ENCODE measurements around the gene ROBO1. TPM values are rescaled to one million over a fixed set of nuclear protein-coding genes. Genes with fewer than 3 reads are reported as not detected.

ROBO1 gene
- total RNA-seq, 1 donor from 2014 or later: 71.7 TPM

- no peak overlapping the region for H2AFZ ChIP-seq (ENCODE audit: low read depth, low read length)
- H3K36me3 Mint-ChIP-seq (ENCODE audit: low read depth, unreplicated experiment): peaks cover 3% of the 10 kb centered on the region
- no peak overlapping the region for H3K27ac ChIP-seq (ENCODE audit: low read depth, low read length)
- H3K9ac ChIP-seq (ENCODE audit: low read length): no peak overlapping the region
- H3K4me1 ChIP-seq (ENCODE audit: insufficient read depth, low read length): no peaks in the 10 kb centered on the region
- no peaks in the 10 kb centered on the region for H3K36me3 ChIP-seq (ENCODE audit: insufficient read depth, low read length)
- no peaks in the 10 kb centered on the region for H3K27me3 Mint-ChIP-seq (ENCODE audit: low read depth, unreplicated experiment)
- no peaks in the 10 kb centered on the region for H3K4me1 Mint-ChIP-seq (ENCODE audit: low read depth, unreplicated experiment)
- FAIRE-seq (no peak), DNase-seq (ENCODE audit: low read depth) (no peak)
- H3K79me2 ChIP-seq (ENCODE audit: insufficient read depth, low read length): no peaks in the 10 kb centered on the region
- peaks cover 8% of the 10 kb centered on the region for H4K20me1 ChIP-seq (ENCODE audit: insufficient read depth, low read length)
- no peaks in the 10 kb centered on the region for H3K9me3 ChIP-seq (ENCODE audit: insufficient read depth, low read depth, low read length)
- H3K4me2 ChIP-seq (ENCODE audit: low read length): no peak overlapping the region
- no peak overlapping the region for H3K4me3 Mint-ChIP-seq (ENCODE audit: unreplicated experiment)
- TF ChIP-seq EZH2 (IDR thresholded peaks at IDR 0.05; ENCODE audit: insufficient read depth, low read length): no peak
- TF ChIP-seq, protein P1, sequence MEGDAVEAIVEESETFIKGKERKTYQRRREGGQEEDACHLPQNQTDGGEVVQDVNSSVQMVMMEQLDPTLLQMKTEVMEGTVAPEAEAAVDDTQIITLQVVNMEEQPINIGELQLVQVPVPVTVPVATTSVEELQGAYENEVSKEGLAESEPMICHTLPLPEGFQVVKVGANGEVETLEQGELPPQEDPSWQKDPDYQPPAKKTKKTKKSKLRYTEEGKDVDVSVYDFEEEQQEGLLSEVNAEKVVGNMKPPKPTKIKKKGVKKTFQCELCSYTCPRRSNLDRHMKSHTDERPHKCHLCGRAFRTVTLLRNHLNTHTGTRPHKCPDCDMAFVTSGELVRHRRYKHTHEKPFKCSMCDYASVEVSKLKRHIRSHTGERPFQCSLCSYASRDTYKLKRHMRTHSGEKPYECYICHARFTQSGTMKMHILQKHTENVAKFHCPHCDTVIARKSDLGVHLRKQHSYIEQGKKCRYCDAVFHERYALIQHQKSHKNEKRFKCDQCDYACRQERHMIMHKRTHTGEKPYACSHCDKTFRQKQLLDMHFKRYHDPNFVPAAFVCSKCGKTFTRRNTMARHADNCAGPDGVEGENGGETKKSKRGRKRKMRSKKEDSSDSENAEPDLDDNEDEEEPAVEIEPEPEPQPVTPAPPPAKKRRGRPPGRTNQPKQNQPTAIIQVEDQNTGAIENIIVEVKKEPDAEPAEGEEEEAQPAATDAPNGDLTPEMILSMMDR (IDR thresholded peaks at IDR 0.05; ENCODE audit: insufficient read depth, low read depth, low read length): no peak
- H3K9me3 Mint-ChIP-seq (ENCODE audit: unreplicated experiment): no peaks in the 10 kb centered on the region
- no peak overlapping the region for H3K27ac Mint-ChIP-seq (ENCODE audit: unreplicated experiment)
- H3K27me3 ChIP-seq (ENCODE audit: insufficient read depth, low read length): no peaks in the 10 kb centered on the region
- no peak overlapping the region for H3K4me3 ChIP-seq (ENCODE audit: insufficient read depth, low read depth, low read length)
These were observed 840.0 kb downstream of the ROBO1 start for GRCh38 chr3:78927759-78928158.

DNA sequence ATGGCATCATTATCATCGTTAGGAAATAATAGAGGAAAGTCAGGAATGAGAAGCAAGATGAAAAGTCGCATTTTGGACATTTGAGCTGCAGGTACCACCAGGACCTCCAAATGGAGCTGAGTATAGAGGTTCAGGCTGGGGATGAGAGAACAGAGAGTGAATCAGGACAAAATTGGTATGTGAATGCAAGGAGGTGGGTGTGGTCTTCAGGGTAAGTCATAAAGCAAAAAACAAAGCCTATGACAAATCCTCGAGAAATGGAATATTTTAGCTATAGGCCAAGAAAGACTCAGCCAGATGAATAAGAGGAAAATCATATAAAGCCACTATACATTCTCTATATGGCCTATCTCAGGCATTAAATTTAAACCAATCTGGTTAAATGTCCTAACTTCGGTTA, 841.3 kb downstream of the ROBO1 start:
- TF ChIP-seq, protein P1 (IDR thresholded peaks at IDR 0.05; ENCODE audit: insufficient read depth, low read depth, low read length): no peak
- no peak for TF ChIP-seq EZH2 (IDR thresholded peaks at IDR 0.05; ENCODE audit: insufficient read depth, low read length)
- no peak overlapping the region for H3K27ac ChIP-seq (ENCODE audit: low read depth, low read length)
- no peaks in the 10 kb centered on the region for H3K27me3 Mint-ChIP-seq (ENCODE audit: low read depth, unreplicated experiment)
- no peaks in the 10 kb centered on the region for H3K9me3 ChIP-seq (ENCODE audit: insufficient read depth, low read depth, low read length)
- peaks cover 4% of the 10 kb centered on the region for H3K9me3 Mint-ChIP-seq (ENCODE audit: unreplicated experiment)
- no peaks in the 10 kb centered on the region for H3K79me2 ChIP-seq (ENCODE audit: insufficient read depth, low read length)
- no peak overlapping the region for H3K4me2 ChIP-seq (ENCODE audit: low read length)
- peaks cover 8% of the 10 kb centered on the region for H4K20me1 ChIP-seq (ENCODE audit: insufficient read depth, low read length)
- no peak for FAIRE-seq
- H3K9ac ChIP-seq (ENCODE audit: low read length): no peak overlapping the region
- no peaks in the 10 kb centered on the region for H3K4me1 ChIP-seq (ENCODE audit: insufficient read depth, low read length)
- no peak overlapping the region for H3K4me3 Mint-ChIP-seq (ENCODE audit: unreplicated experiment)
- no peak overlapping the region for H2AFZ ChIP-seq (ENCODE audit: low read depth, low read length)
- no peak overlapping the region for H3K4me3 ChIP-seq (ENCODE audit: insufficient read depth, low read depth, low read length)
- no peaks in the 10 kb centered on the region for H3K27me3 ChIP-seq (ENCODE audit: insufficient read depth, low read length)
- H3K36me3 ChIP-seq (ENCODE audit: insufficient read depth, low read length): no peaks in the 10 kb centered on the region
- no peak for DNase-seq (ENCODE audit: low read depth)
- no peak overlapping the region for H3K27ac Mint-ChIP-seq (ENCODE audit: unreplicated experiment)
- peaks cover 4% of the 10 kb centered on the region for H3K36me3 Mint-ChIP-seq (ENCODE audit: low read depth, unreplicated experiment)
- H3K4me1 Mint-ChIP-seq (ENCODE audit: low read depth, unreplicated experiment): no peaks in the 10 kb centered on the region

- no peaks in the 10 kb centered on the region for H3K27me3 Mint-ChIP-seq (ENCODE audit: low read depth, unreplicated experiment)
- no peak overlapping the region for H2AFZ ChIP-seq (ENCODE audit: low read depth, low read length)
- peaks cover 2% of the 10 kb centered on the region for H4K20me1 ChIP-seq (ENCODE audit: insufficient read depth, low read length)
- H3K79me2 ChIP-seq (ENCODE audit: insufficient read depth, low read length): no peaks in the 10 kb centered on the region
- H3K4me3 Mint-ChIP-seq (ENCODE audit: unreplicated experiment): no peak overlapping the region
- H3K36me3 ChIP-seq (ENCODE audit: insufficient read depth, low read length): no peaks in the 10 kb centered on the region
- no peak overlapping the region for H3K27ac Mint-ChIP-seq (ENCODE audit: unreplicated experiment)
- H3K27me3 ChIP-seq (ENCODE audit: insufficient read depth, low read length): no peaks in the 10 kb centered on the region
- H3K9me3 Mint-ChIP-seq (ENCODE audit: unreplicated experiment): peaks cover 4% of the 10 kb centered on the region
- H3K9me3 ChIP-seq (ENCODE audit: insufficient read depth, low read depth, low read length): no peaks in the 10 kb centered on the region
- no peaks in the 10 kb centered on the region for H3K4me1 Mint-ChIP-seq (ENCODE audit: low read depth, unreplicated experiment)
- no peak overlapping the region for H3K4me3 ChIP-seq (ENCODE audit: insufficient read depth, low read depth, low read length)
- no peak for FAIRE-seq
- DNase-seq (ENCODE audit: low read depth): no peak
- H3K4me1 ChIP-seq (ENCODE audit: insufficient read depth, low read length): no peaks in the 10 kb centered on the region
- TF ChIP-seq EZH2 (IDR thresholded peaks at IDR 0.05; ENCODE audit: insufficient read depth, low read length): no peak
- TF ChIP-seq, protein P1 (IDR thresholded peaks at IDR 0.05; ENCODE audit: insufficient read depth, low read depth, low read length): no peak
- no peak overlapping the region for H3K27ac ChIP-seq (ENCODE audit: low read depth, low read length)
- peaks cover 4% of the 10 kb centered on the region for H3K36me3 Mint-ChIP-seq (ENCODE audit: low read depth, unreplicated experiment)
- H3K4me2 ChIP-seq (ENCODE audit: low read length): no peak overlapping the region
- H3K9ac ChIP-seq (ENCODE audit: low read length): no peak overlapping the region
These were observed 843.1 kb downstream of the ROBO1 start for GRCh38 chr3:78924711-78925110.
